ENCODE data around the gene PRRX2. TPM values are rescaled to one million over a fixed set of nuclear protein-coding genes. Genes with fewer than 3 reads are reported as not detected.
"Not testable (repeated sequence)": the region's sequence is repeated elsewhere in the genome, so short reads cannot be mapped to it uniquely, and the experiment has no call there.

The PRRX2 gene
- total RNA-seq, 1 donor from 2014 or later: 20.8 TPM

GRCh38 chr9:129740174-129740573 is 74.7 kb downstream of the PRRX2 start:
- H3K4me1 Mint-ChIP-seq (ENCODE audit: unreplicated experiment): no peaks in the 10 kb centered on the region
- H3K9me3 Mint-ChIP-seq: no peaks in the 10 kb centered on the region
- H3K4me3 Mint-ChIP-seq: no peak overlapping the region
- no peak overlapping the region for H3K27ac Mint-ChIP-seq
- peaks cover 6% of the 10 kb centered on the region for H3K27me3 Mint-ChIP-seq
- no peak for DNase-seq (ENCODE audit: extremely low spot score, unreplicated experiment)
- H3K36me3 Mint-ChIP-seq: no peaks in the 10 kb centered on the region
- TF ChIP-seq CTCF (conservative IDR thresholded peaks at IDR 0.05): no peak

GRCh38 chr9:129740666-129741464 is 75.4 kb downstream of the PRRX2 start:
- DNase-seq (ENCODE audit: extremely low spot score, unreplicated experiment): no peak
- no peaks in the 10 kb centered on the region for H3K9me3 Mint-ChIP-seq
- H3K4me3 Mint-ChIP-seq: no peak overlapping the region
- no peak for TF ChIP-seq CTCF (conservative IDR thresholded peaks at IDR 0.05)
- no peaks in the 10 kb centered on the region for H3K4me1 Mint-ChIP-seq (ENCODE audit: unreplicated experiment)
- H3K27ac Mint-ChIP-seq: no peak overlapping the region
- H3K27me3 Mint-ChIP-seq: peaks cover 6% of the 10 kb centered on the region
- H3K36me3 Mint-ChIP-seq: no peaks in the 10 kb centered on the region

- Mint-ChIP-seq H3K27ac (no peak overlapping the region), H3K27me3 (no peaks in the 10 kb centered on the region), H3K9me3 (no peaks in the 10 kb centered on the region), H3K4me3 (no peak overlapping the region), H3K4me1 (ENCODE audit: unreplicated experiment) (peaks cover 11% of the 10 kb centered on the region), H3K36me3 (peaks cover 3% of the 10 kb centered on the region)
- no peak for TF ChIP-seq CTCF (conservative IDR thresholded peaks at IDR 0.05)
- DNase-seq (ENCODE audit: extremely low spot score, unreplicated experiment): no peak
Observed at GRCh38 chr9:129745200-129745599, 79.8 kb downstream of the PRRX2 start.

GRCh38 chr9:129746092-129746777 is 80.8 kb downstream of the PRRX2 start:
- H3K27me3 Mint-ChIP-seq: no peaks in the 10 kb centered on the region
- H3K9me3 Mint-ChIP-seq: no peaks in the 10 kb centered on the region
- no peak for DNase-seq (ENCODE audit: extremely low spot score, unreplicated experiment)
- no peak overlapping the region for H3K4me3 Mint-ChIP-seq
- no peak for TF ChIP-seq CTCF (conservative IDR thresholded peaks at IDR 0.05)
- peaks cover 11% of the 10 kb centered on the region for H3K4me1 Mint-ChIP-seq (ENCODE audit: unreplicated experiment)
- no peak overlapping the region for H3K27ac Mint-ChIP-seq
- peaks cover 3% of the 10 kb centered on the region for H3K36me3 Mint-ChIP-seq

- peak overlapping the region; percentile 27 for H3K27ac Mint-ChIP-seq
- no peak for TF ChIP-seq CTCF (conservative IDR thresholded peaks at IDR 0.05)
- no peaks in the 10 kb centered on the region for H3K27me3 Mint-ChIP-seq
- H3K4me3 Mint-ChIP-seq: no peak overlapping the region
- H3K36me3 Mint-ChIP-seq: peaks cover 3% of the 10 kb centered on the region
- peaks cover 24% of the 10 kb centered on the region for H3K4me1 Mint-ChIP-seq (ENCODE audit: unreplicated experiment)
- H3K9me3 Mint-ChIP-seq: no peaks in the 10 kb centered on the region
- no peak for DNase-seq (ENCODE audit: extremely low spot score, unreplicated experiment)
Observed at GRCh38 chr9:129748249-129748648, 82.8 kb downstream of the PRRX2 start.

GRCh38 chr9:129749052-129749451 is 83.6 kb downstream of the PRRX2 start:
- not testable (repeated sequence) for DNase-seq (ENCODE audit: extremely low spot score, unreplicated experiment); H3K27me3 Mint-ChIP-seq; H3K9me3 Mint-ChIP-seq; H3K4me3 Mint-ChIP-seq; H3K27ac Mint-ChIP-seq; H3K36me3 Mint-ChIP-seq
- peaks cover 31% of the 10 kb centered on the region for H3K4me1 Mint-ChIP-seq (ENCODE audit: unreplicated experiment)

Data from type B pancreatic cell (in vitro differentiated cells).